ENCODE data around the gene TNFRSF1A. TPM values are rescaled to one million over a fixed set of nuclear protein-coding genes. Genes with fewer than 3 reads are reported as not detected.

Gene TNFRSF1A
- total and polyA plus RNA-seq, 9 of the 15 experiments (the other 6 are each of a cell fraction or from before 2014, with no cell fraction given), result 0.76 to 43.5 (median 30.0) TPM

- Histone ChIP-seq H3K4me2 (ENCODE audit: insufficient read depth, low read length) (no peak overlapping the region), H3K27ac (ENCODE audit: extremely low read depth, low read depth, low read length) (no peak overlapping the region), H2AFZ (ENCODE audit: low read depth, low read length) (no peak overlapping the region), H3K9ac (ENCODE audit: insufficient read depth in 1 of 2, low read depth in 2 of 2, low read length in 2 of 2) (no peak overlapping the region), H3K4me1 (replicated peaks in 1 of 2; ENCODE audit: control insufficient read depth in 2 of 2, insufficient read depth in 2 of 2, low read length in 2 of 2) (peaks cover 7 to 20% of the 10 kb centered on the region in 2 experiments; a peak in 4 of 5 replicates), H3K4me3 (no peak overlapping the region), H4K20me1 (replicated peaks; ENCODE audit: control insufficient read depth, insufficient read depth, low read length) (no peaks in the 10 kb centered on the region), H3K79me2 (ENCODE audit: control insufficient read depth, insufficient read depth, low read length) (no peaks in the 10 kb centered on the region), H3K27me3 (ENCODE audit: control insufficient read depth in 2 of 2, insufficient read depth in 2 of 2, low read length in 2 of 2) (peaks cover 0 to 21% of the 10 kb centered on the region in 2 experiments; a peak in 4 of 5 replicates), H3K36me3 (ENCODE audit: control insufficient read depth, insufficient read depth, low read length) (no peaks in the 10 kb centered on the region), H3K9me3 (replicated peaks; ENCODE audit: control insufficient read depth, insufficient read depth, low read depth, low read length) (no peaks in the 10 kb centered on the region), H3K9me1 (ENCODE audit: control insufficient read depth, insufficient read depth, low read length) (no peaks in the 10 kb centered on the region)
- POLR2A ChIA-PET, result interaction anchor here (0.6 to 1.1 kb wide), 2 partner anchors 65 to 152 kb away, joined by 3 read pairs; partner anchors contain the start of gene VAMP1
- FAIRE-seq (no peak), DNase-seq (ENCODE audit: extremely low read depth in 1 of 4, low spot score in 3 of 4) (no peak), ATAC-seq (no peak)
- CTCF ChIA-PET (ENCODE audit: low intra/inter-chr PET ratio), result no interaction called here
- no TSS peak for BruUV-seq (replicated peaks)
- in situ Hi-C loops (cut with MboI), result no loop called here
- WGBS (ENCODE audit: insufficient coverage, low coverage, missing lambda C conversion rate), result 29% methylated on average over 16 of the region's 16 CpGs
- no peak for TF ChIP-seq TEAD4 (IDR thresholded peaks at IDR 0.05; ENCODE audit: low read length)
- no peak for TF ChIP-seq TEAD4 (CRISPR knock-in tag; IDR thresholded peaks at IDR 0.05; ENCODE audit: borderline replicate concordance)
- no peak for TF ChIP-seq ZKSCAN8 (CRISPR knock-in tag; IDR thresholded peaks at IDR 0.05)
- TF ChIP-seq ZNF347 (CRISPR knock-in tag; IDR thresholded peaks at IDR 0.05; ENCODE audit: low read depth), result no peak
- TF ChIP-seq NR2F6 (CRISPR knock-in tag; IDR thresholded peaks at IDR 0.05), result no peak
- TF ChIP-seq ZNF134 (CRISPR knock-in tag; conservative IDR thresholded peaks at IDR 0.05), result no peak
- no peak for TF ChIP-seq BCL6 (CRISPR knock-in tag; IDR thresholded peaks at IDR 0.05)
- intact Hi-C loops (cut with micrococcal nuclease), result no loop called here
Measured at GRCh38 chr12:6318440-6318879, 23.4 kb downstream of the TNFRSF1A start.

Measured in K562 (cell line).